GM19351 (cell line): ENCODE data around the gene RAMAC.
"Not testable (repeated sequence)": the region's sequence is repeated elsewhere in the genome, so short reads cannot be mapped to it uniquely, and the experiment has no call there.

ENCODE experiments used
- ATAC-seq: cut with Tn5 transposase; IDR thresholded peaks from one replicate; pipeline ENCODE4 v1.9.1; 2021; ENCODE audit warnings: mild to moderate bottlenecking, moderate library complexity; ENCODE audit not compliant: unreplicated experiment

Gene RAMAC

DNA sequence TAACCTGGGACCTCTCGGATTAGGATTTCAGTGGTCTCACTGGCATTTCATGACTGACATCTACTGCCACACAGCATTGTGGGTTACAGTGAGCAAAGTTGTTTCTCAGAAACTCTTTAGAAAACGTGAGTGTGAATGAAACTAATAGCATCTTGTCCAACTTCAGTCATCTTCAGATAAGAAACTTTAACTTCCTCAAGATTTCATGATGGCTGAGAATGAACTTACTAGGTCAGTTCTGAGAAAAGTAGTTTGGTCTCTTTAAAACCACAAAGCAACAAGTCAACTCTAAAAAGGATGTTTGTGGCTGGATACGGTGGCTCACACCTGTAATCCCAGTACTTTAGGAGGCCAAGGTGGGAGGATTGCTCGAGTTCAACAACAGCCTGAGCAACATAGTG, 19.3 kb upstream of the RAMAC start:
- peak; percentile 89 for ATAC-seq

DNA sequence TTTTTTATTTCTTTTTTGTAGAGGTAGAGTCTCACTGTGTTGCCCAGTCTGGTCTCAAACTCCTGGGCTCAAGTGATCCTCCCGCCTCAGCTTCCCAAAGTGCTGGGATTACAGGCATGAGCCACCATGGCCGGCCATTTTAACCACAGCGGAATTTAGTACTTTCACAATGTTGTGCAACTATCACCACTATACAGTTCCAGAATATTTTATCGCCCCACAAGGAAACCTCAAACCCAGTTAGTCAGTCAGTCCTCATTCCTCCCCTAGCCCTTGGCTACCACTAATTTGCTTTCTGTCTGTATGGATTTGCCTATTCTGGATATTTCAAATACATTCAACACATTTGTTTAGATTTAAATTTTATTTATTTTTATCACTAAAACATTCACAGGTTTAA, 17.9 kb upstream of the RAMAC start:
- ATAC-seq, result no peak

GRCh38 chr15:82969353-82969752, 16.7 kb upstream of the RAMAC start:
- no peak for ATAC-seq

DNA sequence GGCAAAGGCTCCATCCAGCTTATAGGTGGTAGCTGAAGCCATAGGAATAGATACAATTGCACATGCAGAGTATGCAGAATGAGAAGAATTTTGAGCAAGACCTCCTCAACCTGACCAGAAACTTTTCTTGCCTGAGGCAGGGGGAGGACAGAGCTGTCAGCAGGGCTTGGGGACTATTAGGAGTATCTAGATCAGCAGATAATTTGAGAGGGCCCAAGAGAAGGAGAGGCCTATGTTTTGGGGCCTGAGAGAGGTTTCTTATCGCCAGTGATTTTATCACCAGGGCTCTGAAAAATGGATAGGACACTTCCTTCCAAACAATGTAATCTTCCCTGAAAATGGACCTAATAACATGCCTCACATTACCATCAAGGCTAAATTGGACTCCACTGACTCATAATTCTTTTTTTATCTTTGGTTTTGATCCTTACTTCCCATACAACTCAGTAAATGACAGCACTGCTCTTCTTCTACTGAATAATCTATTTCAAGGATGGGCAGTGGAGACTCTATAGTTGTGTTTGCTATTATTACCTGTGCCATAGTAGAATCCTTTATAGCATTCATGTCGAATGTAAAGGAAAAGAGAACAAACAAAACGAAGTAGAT, 15.8 kb upstream of the RAMAC start:
- ATAC-seq, result no peak

DNA sequence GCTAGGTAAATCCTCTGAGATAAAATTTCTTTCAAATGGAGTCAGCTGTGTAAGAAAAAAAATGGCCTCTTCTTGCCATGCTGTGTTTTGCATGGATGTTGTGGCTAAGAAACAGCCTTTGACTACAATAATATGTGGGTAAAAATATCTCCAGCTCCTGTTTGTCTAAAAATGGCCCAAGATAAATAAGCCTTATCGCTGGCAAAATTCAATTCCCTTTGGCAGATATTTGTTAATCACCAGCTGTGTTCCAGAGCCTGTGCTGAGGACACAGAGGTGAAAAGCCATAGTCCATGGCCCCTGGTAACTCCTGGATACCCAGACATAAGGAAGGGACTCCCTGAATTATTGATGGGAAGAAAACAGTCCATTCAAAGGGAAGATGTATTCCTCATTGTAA, 15.3 kb upstream of the RAMAC start:
- ATAC-seq, result no peak

DNA sequence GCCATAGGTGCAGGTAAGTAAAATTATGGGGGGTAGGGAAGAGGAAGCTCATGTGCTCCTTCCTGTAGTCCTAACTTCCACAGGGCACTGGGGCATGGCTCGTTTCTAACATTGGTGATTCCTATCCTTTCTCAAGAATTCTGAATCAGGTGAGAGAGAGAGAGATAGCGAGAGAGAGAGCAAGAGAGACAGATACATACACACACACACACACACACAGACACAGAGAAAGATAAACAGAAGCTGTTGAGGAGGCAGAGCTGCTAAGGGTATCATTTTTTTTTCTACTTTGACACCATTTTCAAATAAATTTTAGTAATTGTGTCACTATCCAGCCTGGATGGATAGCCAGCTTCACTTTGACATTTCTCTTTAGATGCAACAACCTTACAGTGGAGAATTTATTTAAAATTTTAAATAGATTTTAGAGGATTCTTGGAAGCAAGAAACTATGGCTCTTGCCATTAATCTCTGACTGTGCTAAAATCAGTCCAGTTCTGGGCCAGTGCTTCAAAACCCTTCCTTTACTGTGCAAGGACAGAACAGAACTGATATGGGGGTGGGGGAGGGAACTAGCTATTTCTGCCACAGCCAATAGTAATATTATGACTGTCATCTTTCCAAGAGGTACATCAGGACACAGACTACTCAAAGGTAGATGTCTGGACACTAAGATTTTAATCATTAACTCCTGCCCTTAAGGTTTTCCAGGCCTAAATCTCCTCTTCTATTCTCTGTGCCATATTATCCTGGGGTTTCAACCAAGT, 14.6 kb upstream of the RAMAC start:
- no peak for ATAC-seq

GRCh38 chr15:82972990-82973389, 13.0 kb upstream of the RAMAC start:
- no peak for ATAC-seq

- no peak for ATAC-seq
Measured at GRCh38 chr15:82977076-82977475, 8.9 kb upstream of the RAMAC start.

GRCh38 chr15:82978438-82978837, 7.6 kb upstream of the RAMAC start:
- no peak for ATAC-seq

DNA sequence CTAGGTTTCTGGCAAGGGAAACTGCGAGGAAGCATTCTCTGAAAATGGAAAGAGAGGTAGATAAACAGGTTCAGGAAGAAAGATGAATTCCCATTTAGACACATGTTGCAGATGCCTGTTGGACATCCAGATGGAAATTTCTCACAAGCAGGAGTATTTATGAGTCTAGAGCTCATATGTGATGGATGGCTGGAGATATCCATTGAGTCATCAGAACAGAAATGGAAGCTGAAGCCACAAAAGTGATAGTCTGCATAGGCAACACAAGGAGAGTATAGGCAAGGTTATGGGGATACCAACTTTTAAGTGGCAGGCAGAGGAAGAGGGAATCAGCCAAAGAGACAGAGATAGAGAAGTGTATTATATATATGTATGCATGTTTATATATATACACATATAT, 6.3 kb upstream of the RAMAC start:
- ATAC-seq, result no peak

GRCh38 chr15:82980981-82981380, 5.0 kb upstream of the RAMAC start:
- ATAC-seq, result no peak

DNA sequence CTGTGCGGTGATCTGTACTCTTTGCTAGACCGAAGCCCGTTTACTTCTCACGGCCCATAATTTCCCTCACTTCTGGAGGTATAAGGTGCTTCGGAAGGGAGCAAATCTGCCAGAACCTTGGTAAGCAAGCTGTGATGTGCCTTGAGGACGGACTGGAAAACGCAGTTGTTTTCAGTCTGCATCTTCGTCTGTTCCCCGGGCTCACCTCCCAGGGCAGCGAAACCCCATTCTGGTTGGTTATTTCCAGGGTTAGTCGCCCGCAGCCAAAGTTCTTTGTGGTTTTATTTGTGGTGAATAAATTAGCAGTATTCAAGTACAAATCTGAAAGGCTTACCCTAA, 401 bp downstream of the RAMAC start:
- no peak for ATAC-seq

- no peak for ATAC-seq
Measured at GRCh38 chr15:82992436-82992998, 6.5 kb downstream of the RAMAC start.

- no peak for ATAC-seq
Measured at GRCh38 chr15:82993144-82993543, 7.1 kb downstream of the RAMAC start.

- no peak for ATAC-seq
Measured at GRCh38 chr15:82995076-82995475, 9.1 kb downstream of the RAMAC start.

- ATAC-seq, result no peak
Measured at GRCh38 chr15:82995938-82996337, 9.9 kb downstream of the RAMAC start.

DNA sequence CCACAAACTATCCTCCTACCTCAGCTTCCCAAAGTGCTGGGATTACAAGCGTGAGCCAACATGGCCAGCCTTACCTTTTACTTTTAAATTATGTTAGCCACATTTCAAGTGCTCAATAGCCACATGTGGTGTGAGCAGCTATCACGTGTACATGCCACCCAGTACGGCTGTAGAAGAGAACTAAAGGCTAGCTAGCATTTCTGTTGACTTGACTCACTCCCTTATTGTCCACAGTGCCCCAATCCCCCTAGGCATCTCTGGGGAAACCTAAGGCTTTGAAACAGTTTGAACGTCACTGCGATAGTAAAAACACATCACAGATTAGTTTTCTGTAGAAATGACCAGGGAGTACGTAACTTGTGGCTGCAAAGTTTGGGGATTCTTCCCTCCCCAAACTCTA, 13.4 kb downstream of the RAMAC start:
- ATAC-seq, result no peak

DNA sequence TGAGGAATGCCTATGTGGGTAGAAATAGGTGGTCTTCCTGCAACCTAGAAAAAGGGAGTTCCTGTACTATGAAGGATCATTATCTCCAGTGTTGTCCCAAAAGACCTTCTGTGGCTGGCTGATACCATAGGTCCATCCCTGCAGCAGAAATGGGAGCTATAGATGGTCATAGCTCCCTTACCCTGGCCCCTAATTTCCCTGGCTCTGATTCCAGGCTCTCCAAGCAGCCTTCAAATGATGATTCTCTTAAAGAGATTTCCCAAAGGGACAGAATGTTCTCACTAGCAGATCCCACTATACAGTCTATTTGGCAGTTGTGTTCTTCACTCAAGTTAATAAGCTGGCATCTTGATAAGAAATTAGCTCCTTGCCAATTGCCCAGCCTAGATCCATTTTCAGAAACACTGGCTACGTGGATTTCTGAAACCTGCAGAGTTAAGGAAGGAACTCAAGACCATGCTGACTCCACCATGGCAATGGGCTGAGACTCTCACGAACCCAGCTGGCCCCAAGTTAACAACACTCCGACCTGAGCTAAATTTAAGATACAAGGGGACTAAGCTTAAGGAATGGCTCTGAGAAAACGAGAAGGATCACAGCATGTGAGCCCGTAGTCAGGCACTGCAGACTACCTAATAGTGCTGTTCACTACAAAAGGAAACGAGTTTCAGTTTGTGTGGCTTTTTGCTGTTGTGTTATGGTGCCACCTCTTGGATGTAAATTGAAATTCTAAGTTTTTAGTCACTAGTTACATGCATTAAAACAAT, 14.1 kb downstream of the RAMAC start:
- peak; percentile 86 for ATAC-seq

DNA sequence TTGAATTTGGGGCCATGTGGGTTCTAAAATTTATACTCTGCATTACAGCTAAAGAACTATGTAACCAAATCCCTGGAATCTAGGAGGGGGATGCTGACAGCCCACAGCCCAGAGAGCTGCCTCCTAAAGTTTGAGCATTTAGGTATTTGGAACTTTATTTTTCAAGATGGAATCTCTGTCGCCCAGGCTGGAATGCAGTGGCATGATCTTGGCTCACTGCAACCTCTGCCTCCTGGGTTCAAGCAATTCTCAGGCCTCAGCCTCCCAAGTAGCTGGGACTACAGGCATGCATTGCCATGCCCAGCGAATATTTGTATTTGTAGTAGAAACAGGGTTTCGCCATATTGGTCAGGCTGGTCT, 14.6 kb downstream of the RAMAC start:
- ATAC-seq, result not testable (repeated sequence)

GRCh38 chr15:83010709-83011270, 24.8 kb downstream of the RAMAC start:
- peak; percentile 70 for ATAC-seq

GRCh38 chr15:83011271-83012075, 25.5 kb downstream of the RAMAC start, which contains the start of gene C15orf40:
C15orf40 (minus strand) TSS chr15:83011639; CDS start chr15:83011607, 32 bp downstream.
- ATAC-seq, result peak; percentile 81
